DOHH2 (cell line): ENCODE data around the gene NUP210L.

Experiments
- H3F3A ChIP-seq: fragments of 200-600 bp; sonication (generic), shearing (Covaris generic); 2 replicates; pipeline ENCODE4 v1.6.0; 2016; ENCODE audit warnings: antibody characterized with exemption, mild to moderate bottlenecking; ENCODE audit not compliant: control insufficient read depth, insufficient read depth
- H3K27ac ChIP-seq: fragments of 200-600 bp; sonication (generic); 2 replicates; pipeline ENCODE4 v1.5.1; 2014; ENCODE audit warnings: low read depth, mild to moderate bottlenecking, low read length, moderate library complexity
- H3K27me3 ChIP-seq: fragments of 200-600 bp; sonication (generic); 2 replicates; pipeline ENCODE4 v1.6.1; 2014; ENCODE audit warnings: mild to moderate bottlenecking, low read length, mixed read lengths; ENCODE audit not compliant: control insufficient read depth
- H3K36me3 ChIP-seq: fragments of 200-600 bp; sonication (generic); 2 replicates; pipeline ENCODE4 v1.6.1; 2014; ENCODE audit warnings: mild to moderate bottlenecking, low read length, moderate library complexity, mixed read lengths; ENCODE audit not compliant: control insufficient read depth
- H3K4me1 ChIP-seq: fragments of 200-600 bp; sonication (generic); 2 replicates; pipeline ENCODE4 v1.6.1; 2014; ENCODE audit warnings: mild to moderate bottlenecking, low read length, mixed read lengths; ENCODE audit not compliant: control insufficient read depth
- H3K4me2 ChIP-seq: fragments of 200-600 bp; sonication (generic); 2 replicates; pipeline ENCODE4 v1.6.0; 2014; ENCODE audit warnings: mild to moderate bottlenecking, low read length, moderate library complexity
- H3K4me3 ChIP-seq: fragments of 200-600 bp; sonication (generic); 2 replicates; pipeline ENCODE4 v1.5.1; 2014; ENCODE audit warnings: mild to moderate bottlenecking, low read length, mixed read lengths
- H3K79me2 ChIP-seq: fragments of 200-600 bp; sonication (generic); 2 replicates; pipeline ENCODE4 v1.6.1; 2014; ENCODE audit warnings: mild to moderate bottlenecking, low read length, mixed read lengths; ENCODE audit not compliant: control insufficient read depth
- H3K9me2 ChIP-seq: fragments of 200-600 bp; sonication (generic); replicated peaks from 2 replicates; pipeline ENCODE4 v1.6.1; 2014; ENCODE audit warnings: mild to moderate bottlenecking, low read length, mixed read lengths; ENCODE audit not compliant: control insufficient read depth
- H3K9me3 ChIP-seq: fragments of 200-600 bp; sonication (generic); 2 replicates; pipeline ENCODE4 v1.6.1; 2014; ENCODE audit warnings: antibody characterized with exemption, low read length, mixed read lengths; ENCODE audit not compliant: control insufficient read depth, insufficient read depth
- H4K20me1 ChIP-seq: fragments of 200-600 bp; sonication (generic); 2 replicates; pipeline ENCODE4 v1.6.0; 2014; ENCODE audit warnings: low read depth, mild to moderate bottlenecking, antibody characterized with exemption, low read length, moderate library complexity; ENCODE audit not compliant: control insufficient read depth, insufficient read depth
- CTCF ChIP-seq: fragments of 200-600 bp; sonication (generic); IDR thresholded peaks from one replicate; pipeline ENCODE4 v1.5.1; 2014; ENCODE audit warnings: antibody characterized with exemption, mild to moderate bottlenecking, low read depth, low read length; ENCODE audit not compliant: poor library complexity, severe bottlenecking
- EZH2phosphoT487 ChIP-seq: fragments of 200-600 bp; sonication (generic); IDR thresholded peaks from 2 replicates; pipeline ENCODE4 v1.6.1; 2017; ENCODE audit warnings: borderline replicate concordance, mild to moderate bottlenecking, antibody characterized with exemption, low read length, moderate library complexity, mixed read lengths

NUP210L gene

GRCh38 chr1:153995640-153996039 lies 159.2 kb downstream of the NUP210L start:
- Histone ChIP-seq H3K4me2 (no peak overlapping the region), H4K20me1 (0 out of 2 replicates have a peak, but pooled peaks cover 4% of the 10 kb centered on the region), H3F3A (peaks cover 50% of the 10 kb centered on the region), H3K9me2 (no peaks in the 10 kb centered on the region), H3K27ac (no peak overlapping the region), H3K4me1 (peaks cover 21% of the 10 kb centered on the region), H3K9me3 (no peaks in the 10 kb centered on the region), H3K79me2 (peaks cover 25% of the 10 kb centered on the region), H3K36me3 (peaks cover 49% of the 10 kb centered on the region), H3K4me3 (no peak overlapping the region), H3K27me3 (no peaks in the 10 kb centered on the region)
- TF ChIP-seq CTCF (no peak), EZH2phosphoT487 (no peak)

DNA sequence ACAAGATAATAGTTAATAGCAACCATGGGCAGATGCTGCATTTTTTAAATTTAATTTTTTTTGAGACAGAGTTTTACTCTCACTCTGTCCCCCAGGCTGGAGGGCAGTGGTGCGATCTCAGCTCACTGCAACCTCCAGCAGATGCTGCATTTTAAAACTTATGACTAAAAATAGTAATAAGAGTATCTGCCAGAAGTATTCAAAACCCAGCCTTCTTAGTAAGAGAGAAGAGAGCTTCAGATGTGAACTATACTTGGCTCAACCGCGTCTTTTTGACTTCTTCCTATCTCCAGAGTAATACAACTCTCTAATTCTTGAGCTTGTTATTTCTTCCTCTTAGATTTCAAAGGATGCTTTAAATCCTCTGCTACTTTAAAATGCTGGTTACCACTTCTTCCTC lies 159.7 kb downstream of the NUP210L start:
- H3K27ac ChIP-seq: no peak overlapping the region
- H3K27me3 ChIP-seq: no peaks in the 10 kb centered on the region
- H3K9me2 ChIP-seq: no peaks in the 10 kb centered on the region
- H3K36me3 ChIP-seq: peaks cover 50% of the 10 kb centered on the region
- H3K9me3 ChIP-seq: no peaks in the 10 kb centered on the region
- no peak overlapping the region for H3K4me3 ChIP-seq
- peaks cover 24% of the 10 kb centered on the region for H3K4me1 ChIP-seq
- 0 out of 2 replicates have a peak, but pooled peaks cover 4% of the 10 kb centered on the region for H4K20me1 ChIP-seq
- H3F3A ChIP-seq: peaks cover 50% of the 10 kb centered on the region
- TF ChIP-seq EZH2phosphoT487 (no peak), CTCF (no peak)
- peaks cover 26% of the 10 kb centered on the region for H3K79me2 ChIP-seq
- no peak overlapping the region for H3K4me2 ChIP-seq

DNA sequence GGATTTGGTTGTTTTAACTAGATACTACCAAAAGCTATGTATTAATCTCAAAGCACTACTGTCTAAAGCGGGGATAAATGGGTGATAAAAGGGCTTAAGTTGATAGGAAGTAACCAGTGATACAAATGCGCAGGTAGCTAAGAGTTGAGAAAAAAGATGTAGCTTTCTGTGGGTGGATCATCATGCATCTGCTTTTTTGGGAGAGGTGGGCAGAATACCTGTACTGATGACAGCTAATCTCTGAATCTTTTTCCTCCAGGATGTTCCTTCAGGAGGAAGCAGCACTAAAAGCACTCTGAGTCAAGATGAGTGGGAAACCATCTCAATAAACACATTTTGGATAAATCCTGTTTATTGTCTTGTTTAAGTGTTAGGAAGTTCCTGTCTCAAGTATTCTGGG lies 163.1 kb downstream of the NUP210L start:
- H3K27me3 ChIP-seq: no peaks in the 10 kb centered on the region
- H3K9me2 ChIP-seq: no peaks in the 10 kb centered on the region
- TF ChIP-seq EZH2phosphoT487: no peak
- TF ChIP-seq CTCF: no peak
- H3K9me3 ChIP-seq: no peaks in the 10 kb centered on the region
- H3K4me2 ChIP-seq: peak overlapping the region; percentile 90
- peaks cover 50% of the 10 kb centered on the region for H3K36me3 ChIP-seq
- H3K27ac ChIP-seq: peak overlapping the region; percentile 76
- H4K20me1 ChIP-seq: 0 out of 2 replicates have a peak, but pooled peaks cover 4% of the 10 kb centered on the region
- H3K4me1 ChIP-seq: peaks cover 37% of the 10 kb centered on the region
- H3K4me3 ChIP-seq: peak overlapping the region; percentile 91
- H3K79me2 ChIP-seq: peaks cover 26% of the 10 kb centered on the region
- H3F3A ChIP-seq: peaks cover 56% of the 10 kb centered on the region

- Histone ChIP-seq H3K27ac (peak overlapping the region; percentile 76), H3K4me1 (peaks cover 43% of the 10 kb centered on the region), H3K79me2 (peaks cover 26% of the 10 kb centered on the region), H3F3A (peaks cover 55% of the 10 kb centered on the region), H3K9me2 (no peaks in the 10 kb centered on the region), H3K4me2 (peak overlapping the region; percentile 90), H3K36me3 (peaks cover 50% of the 10 kb centered on the region), H3K27me3 (no peaks in the 10 kb centered on the region), H3K9me3 (no peaks in the 10 kb centered on the region), H3K4me3 (peak overlapping the region; percentile 91), H4K20me1 (0 out of 2 replicates have a peak, but pooled peaks cover 4% of the 10 kb centered on the region)
- TF ChIP-seq EZH2phosphoT487 (no peak), CTCF (no peak)
Measured at GRCh38 chr1:153991151-153991630, 163.7 kb downstream of the NUP210L start.
